Heart left ventricle (tissue), 13 donors: ENCODE results near the gene RPL36A.

ENCODE experiments used
- POLR2A ChIP-seq, 2 donors: fragments of 450-650 bp; IDR thresholded peaks; one replicate each; pipeline ENCODE4 v1.6.1; 2017; ENCODE audit warnings: antibody characterized with exemption in 2 of 2, mild to moderate bottlenecking in 2 of 2, moderate library complexity in 2 of 2
- TF ChIP-seq, protein P1 (sequence below), 12 donors: fragments of 200-600 bp; sonication (generic) in 4 of 12; IDR thresholded peaks; one replicate each; pipeline versions ENCODE4 v1.5.0 to v1.8.0; 2018 to 2022; ENCODE audit warnings: antibody characterized with exemption in 12 of 12, mild to moderate bottlenecking in 5 of 12
- donor health status: ischemic (EF 13 %, LVEDD 7.1; RV severe dilation, severe dysfunction).
- donor health status: DM: no; HTN: yes; CAD: no.
- donor health status: DM: no; HTN: no; CAD: no.
- donor health status: ischemic (EF 25% LVEDD 6.9; RV normal size, moderate dysfunction).
- donor health status: ischemic (EF 25% LVEDD 5.7; RV mildly dilated, moderate dysfunction).
- donor health status: ischemic (EF 35%, LVEDD 5.7; RV mildly dilated, moderate dysfunction).
- donor health status: nonischemic (EF 11% LVEDD 7.7; RV severe dilation, severe dysfunction).
- donor health status: DM: yes; HTN: yes; CAD: no.
- donor health status: PGD.
- donor health status: ischemic (EF 29% LVEDD 5.4; RV normal size, mild dysfunction).
- donor health status: nonischemic (EF 23%, LVEDD 6.1; RV moderate dilation, normal function).

DNA sequence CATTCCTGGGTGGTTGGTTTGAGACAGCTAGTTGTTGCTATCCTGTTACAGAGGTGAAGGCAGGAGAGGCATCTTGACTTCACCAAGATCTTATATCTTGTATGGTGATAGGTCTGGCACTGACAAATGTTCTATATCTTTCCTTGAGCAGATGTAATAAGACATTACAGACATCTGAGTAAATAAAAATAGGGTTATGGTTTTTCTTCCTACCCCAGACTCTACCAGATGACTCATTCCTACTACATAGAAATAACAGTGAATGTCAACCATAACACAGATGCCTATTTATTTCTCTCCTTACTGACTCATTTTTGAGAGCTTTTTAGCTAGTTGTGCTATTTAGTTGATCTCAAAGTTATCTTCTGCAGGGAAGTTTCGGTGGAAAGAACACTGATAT, 39.1 kb downstream of the RPL36A start:
- TF ChIP-seq, protein P1, sequence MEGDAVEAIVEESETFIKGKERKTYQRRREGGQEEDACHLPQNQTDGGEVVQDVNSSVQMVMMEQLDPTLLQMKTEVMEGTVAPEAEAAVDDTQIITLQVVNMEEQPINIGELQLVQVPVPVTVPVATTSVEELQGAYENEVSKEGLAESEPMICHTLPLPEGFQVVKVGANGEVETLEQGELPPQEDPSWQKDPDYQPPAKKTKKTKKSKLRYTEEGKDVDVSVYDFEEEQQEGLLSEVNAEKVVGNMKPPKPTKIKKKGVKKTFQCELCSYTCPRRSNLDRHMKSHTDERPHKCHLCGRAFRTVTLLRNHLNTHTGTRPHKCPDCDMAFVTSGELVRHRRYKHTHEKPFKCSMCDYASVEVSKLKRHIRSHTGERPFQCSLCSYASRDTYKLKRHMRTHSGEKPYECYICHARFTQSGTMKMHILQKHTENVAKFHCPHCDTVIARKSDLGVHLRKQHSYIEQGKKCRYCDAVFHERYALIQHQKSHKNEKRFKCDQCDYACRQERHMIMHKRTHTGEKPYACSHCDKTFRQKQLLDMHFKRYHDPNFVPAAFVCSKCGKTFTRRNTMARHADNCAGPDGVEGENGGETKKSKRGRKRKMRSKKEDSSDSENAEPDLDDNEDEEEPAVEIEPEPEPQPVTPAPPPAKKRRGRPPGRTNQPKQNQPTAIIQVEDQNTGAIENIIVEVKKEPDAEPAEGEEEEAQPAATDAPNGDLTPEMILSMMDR (IDR thresholded peaks at IDR 0.05) = no peak
- TF ChIP-seq POLR2A (IDR thresholded peaks at IDR 0.05) = no peak
